ENCODE data around the gene TPH1. TPM values are rescaled to one million over a fixed set of nuclear protein-coding genes. Genes with fewer than 3 reads are reported as not detected.
"Not testable (repeated sequence)": the region's sequence is repeated elsewhere in the genome, so short reads cannot be mapped to it uniquely, and the experiment has no call there.

TPH1 gene
- total RNA-seq, 2 experiments from 2014 or later = 0.15 to 0.18 TPM

- Mint-ChIP-seq H3K27me3 (no peaks in the 10 kb centered on the region), H3K9me3 (no peaks in the 10 kb centered on the region), H3K36me3 (ENCODE audit: low read depth) (no peaks in the 10 kb centered on the region), H3K4me3 (peak overlapping the region; percentile 99), H3K27ac (peak overlapping the region; percentile 92), H3K4me1 (peaks cover 32% of the 10 kb centered on the region)
- ChIA-PET CTCF (interaction anchor here (0.7 to 2.3 kb wide), 6 partner anchors 9 to 92 kb away, joined by 3 to 10 read pairs (median 4); partner anchors contain the start of gene SAAL1), POLR2A (interaction anchor here (0.6 to 2.2 kb wide), 10 partner anchors 9 to 1102 kb away, joined by 3 to 18 read pairs (median 4); partner anchors contain the start of genes PIK3C2A and SAAL1)
- DNase-seq = peak; percentile 17
Measured at GRCh38 chr11:18013790-18014507, 32.1 kb downstream of the TPH1 start.

- Mint-ChIP-seq H3K4me3 (peak within 1 kb of the TSS; percentile 99), H3K9me3 (no peaks in the 10 kb centered on the region), H3K36me3 (ENCODE audit: low read depth) (no peaks in the 10 kb centered on the region), H3K4me1 (peaks cover 32% of the 10 kb centered on the region), H3K27ac (peak within 1 kb of the TSS; percentile 92), H3K27me3 (no peaks in the 10 kb centered on the region)
- DNase-seq = peak; percentile 96
- POLR2A ChIA-PET = interaction anchor here (0.6 to 2.2 kb wide), 12 partner anchors 10 to 1103 kb away, joined by 3 to 18 read pairs (median 4); partner anchors contain the start of genes PIK3C2A, SAAL1 and SPTY2D1
- CTCF ChIA-PET = interaction anchor here (0.8 to 2.3 kb wide), 7 partner anchors 10 to 93 kb away, joined by 3 to 10 read pairs (median 4); partner anchors contain the start of gene SAAL1
Measured at GRCh38 chr11:18012906-18013781, 32.9 kb downstream of the TPH1 start, which contains the start of gene SERGEF. SERGEF (minus strand) TSS chr11:18013047; CDS start chr11:18013010, 37 bp downstream.

GRCh38 chr11:18012122-18012905 is 33.8 kb downstream of the TPH1 start:
- ChIA-PET POLR2A (interaction anchor here (0.6 to 2.2 kb wide), 5 partner anchors 13 to 621 kb away, joined by 3 to 18 read pairs (median 5); partner anchors contain the start of genes SAAL1 and SPTY2D1), CTCF (interaction anchor here (0.6 to 2.3 kb wide), 5 partner anchors 18 to 94 kb away, joined by 3 to 9 read pairs (median 3); partner anchors contain the start of gene SAAL1)
- H3K27ac Mint-ChIP-seq = peak overlapping the region; percentile 71
- no peaks in the 10 kb centered on the region for H3K27me3 Mint-ChIP-seq
- H3K9me3 Mint-ChIP-seq = no peaks in the 10 kb centered on the region
- H3K36me3 Mint-ChIP-seq (ENCODE audit: low read depth) = no peaks in the 10 kb centered on the region
- peak overlapping the region; percentile 99 for H3K4me3 Mint-ChIP-seq
- H3K4me1 Mint-ChIP-seq = peaks cover 32% of the 10 kb centered on the region
- DNase-seq = peak; percentile 28

- ChIA-PET POLR2A (no interaction called here), CTCF (interaction anchor here (0.6 kb wide), 1 partner anchor 78 kb away, joined by 3 read pairs; no protein-coding TSS in a partner anchor)
- H3K4me1 Mint-ChIP-seq = peaks cover 32% of the 10 kb centered on the region
- peak overlapping the region; percentile 71 for H3K27ac Mint-ChIP-seq
- no peaks in the 10 kb centered on the region for H3K9me3 Mint-ChIP-seq
- H3K27me3 Mint-ChIP-seq = no peaks in the 10 kb centered on the region
- H3K36me3 Mint-ChIP-seq (ENCODE audit: low read depth) = peaks cover 2% of the 10 kb centered on the region
- no peak for DNase-seq
- peak overlapping the region; percentile 99 for H3K4me3 Mint-ChIP-seq
Measured at GRCh38 chr11:18011633-18012032, 34.4 kb downstream of the TPH1 start.

- no peak overlapping the region for H3K27ac Mint-ChIP-seq
Measured at GRCh38 chr11:18010977-18011586, 35.0 kb downstream of the TPH1 start.

GRCh38 chr11:18010121-18010670 is 35.9 kb downstream of the TPH1 start:
- H3K4me1 Mint-ChIP-seq = peaks cover 32% of the 10 kb centered on the region
- no peaks in the 10 kb centered on the region for H3K9me3 Mint-ChIP-seq
- peaks cover 12% of the 10 kb centered on the region for H3K36me3 Mint-ChIP-seq (ENCODE audit: low read depth)
- H3K27me3 Mint-ChIP-seq = no peaks in the 10 kb centered on the region
- no peak overlapping the region for H3K27ac Mint-ChIP-seq
- no peak for DNase-seq
- ChIA-PET CTCF (interaction anchor here (2.1 kb wide), 1 partner anchor 96 kb away, joined by 7 read pairs; the partner anchor contains the start of gene SAAL1), POLR2A (interaction anchor here (1.3 kb wide), 1 partner anchor 96 kb away, joined by 5 read pairs; the partner anchor contains the start of gene SAAL1)
- H3K4me3 Mint-ChIP-seq = no peak overlapping the region

More at GRCh38 chr11:18010977-18011586, 35.0 kb downstream of the TPH1 start:
- H3K9me3 Mint-ChIP-seq = no peaks in the 10 kb centered on the region
- ChIA-PET POLR2A (no interaction called here), CTCF (interaction anchor here (2.1 kb wide), 1 partner anchor 95 kb away, joined by 7 read pairs; the partner anchor contains the start of gene SAAL1)
- no peak overlapping the region for H3K4me3 Mint-ChIP-seq
- DNase-seq = no peak
- H3K36me3 Mint-ChIP-seq (ENCODE audit: low read depth) = peaks cover 5% of the 10 kb centered on the region
- peaks cover 32% of the 10 kb centered on the region for H3K4me1 Mint-ChIP-seq
- no peaks in the 10 kb centered on the region for H3K27me3 Mint-ChIP-seq

GRCh38 chr11:18005376-18006129 is 40.5 kb downstream of the TPH1 start:
- Mint-ChIP-seq H3K4me1 (peaks cover under 1% of the 10 kb centered on the region), H3K36me3 (ENCODE audit: low read depth) (peaks cover 29% of the 10 kb centered on the region), H3K27me3 (no peaks in the 10 kb centered on the region), H3K27ac (no peak overlapping the region), H3K9me3 (no peaks in the 10 kb centered on the region), H3K4me3 (no peak overlapping the region)
- CTCF ChIA-PET = interaction anchor here (1.2 kb wide), 1 partner anchor 14 kb away, joined by 3 read pairs; no protein-coding TSS in a partner anchor
- POLR2A ChIA-PET = interaction anchor here (0.8 kb wide), 1 partner anchor 10 kb away, joined by 3 read pairs; no protein-coding TSS in a partner anchor
- DNase-seq = no peak

- Mint-ChIP-seq H3K36me3 (ENCODE audit: low read depth) (peaks cover 33% of the 10 kb centered on the region), H3K27ac (no peak overlapping the region), H3K4me1 (no peaks in the 10 kb centered on the region), H3K27me3 (no peaks in the 10 kb centered on the region), H3K4me3 (no peak overlapping the region), H3K9me3 (no peaks in the 10 kb centered on the region)
- ChIA-PET POLR2A (no interaction called here), CTCF (interaction anchor here (1.0 to 2.2 kb wide), 2 partner anchors 10 to 22 kb away, joined by 3 to 9 read pairs; no protein-coding TSS in a partner anchor)
- DNase-seq = no peak
Measured at GRCh38 chr11:18001191-18001590, 44.9 kb downstream of the TPH1 start.

GRCh38 chr11:18000760-18001159 is 45.3 kb downstream of the TPH1 start:
- no peak overlapping the region for H3K4me3 Mint-ChIP-seq
- no peak overlapping the region for H3K27ac Mint-ChIP-seq
- POLR2A ChIA-PET = no interaction called here
- H3K4me1 Mint-ChIP-seq = no peaks in the 10 kb centered on the region
- peaks cover 31% of the 10 kb centered on the region for H3K36me3 Mint-ChIP-seq (ENCODE audit: low read depth)
- no peaks in the 10 kb centered on the region for H3K27me3 Mint-ChIP-seq
- CTCF ChIA-PET = interaction anchor here (1.3 to 2.2 kb wide), 3 partner anchors 10 to 22 kb away, joined by 4 to 9 read pairs (median 4); no protein-coding TSS in a partner anchor
- DNase-seq = no peak
- no peaks in the 10 kb centered on the region for H3K9me3 Mint-ChIP-seq

- not testable (repeated sequence) for H3K27ac Mint-ChIP-seq, DNase-seq, H3K4me3 Mint-ChIP-seq, H3K27me3 Mint-ChIP-seq, H3K4me1 Mint-ChIP-seq, H3K9me3 Mint-ChIP-seq
- peaks cover 31% of the 10 kb centered on the region for H3K36me3 Mint-ChIP-seq (ENCODE audit: low read depth)
- CTCF ChIA-PET = interaction anchor here (1.3 to 2.2 kb wide), 3 partner anchors 9 to 21 kb away, joined by 4 to 9 read pairs (median 4); no protein-coding TSS in a partner anchor
- POLR2A ChIA-PET = interaction anchor here (1.0 kb wide), 1 partner anchor 14 kb away, joined by 4 read pairs; no protein-coding TSS in a partner anchor
Measured at GRCh38 chr11:18000128-18000527, 45.9 kb downstream of the TPH1 start.
